Measurements from ENCODE around the gene TCF3. TPM values are rescaled to one million over a fixed set of nuclear protein-coding genes. Genes with fewer than 3 reads are reported as not detected.

Gene TCF3
- total RNA-seq, 1 experiment from 2014 or later, result 208 TPM

- TF ChIP-seq YY1 (IDR thresholded peaks at IDR 0.05; ENCODE audit: extremely low read depth, insufficient replicate concordance, low read depth, low read length) (no peak), ZFX (IDR thresholded peaks at IDR 0.05) (no peak)
These were observed 67.2 kb downstream of the TCF3 start (continued) for GRCh38 chr19:1585243-1585580.

DNA sequence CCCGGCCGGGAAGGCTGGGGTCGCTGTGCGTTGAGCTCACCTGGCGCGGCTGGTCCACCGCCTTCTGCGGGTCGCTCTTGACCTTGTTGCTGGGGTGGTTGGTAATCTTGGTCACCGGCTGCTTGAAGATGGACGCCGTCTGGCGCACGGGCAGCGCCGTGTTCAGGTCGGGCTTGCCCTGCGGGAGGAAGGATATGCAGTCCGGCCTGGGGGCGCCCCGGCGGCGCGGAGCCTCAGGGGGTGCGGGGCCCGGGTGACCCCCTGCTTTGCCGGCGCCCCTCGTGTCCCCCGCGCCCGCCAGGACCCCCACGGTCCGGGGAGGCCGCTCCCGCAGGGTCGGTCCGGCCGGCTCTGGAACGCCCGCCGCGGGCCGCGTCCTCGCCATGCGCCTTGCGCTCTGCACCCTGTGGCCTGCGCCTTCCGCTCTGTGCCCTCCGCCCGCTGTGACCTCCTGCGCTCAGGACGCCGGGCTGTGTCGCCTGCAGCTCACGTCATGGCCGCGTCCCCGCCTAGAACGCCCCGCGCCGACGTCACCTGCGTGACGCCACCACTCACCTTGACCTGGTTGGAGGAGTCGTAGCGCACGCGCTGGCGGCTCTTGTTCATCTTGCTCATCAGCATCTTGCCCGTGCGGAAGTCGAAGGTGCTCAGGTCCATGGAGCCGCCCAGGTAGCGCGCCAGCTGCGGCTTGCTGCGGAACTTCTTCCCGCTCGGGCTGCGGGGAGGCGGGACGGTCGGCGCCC lies 67.7 kb downstream of the TCF3 start:
- intact Hi-C loops (cut with micrococcal nuclease), result no loop called here
- TF ChIP-seq ZNF274 (IDR thresholded peaks at IDR 0.05; ENCODE audit: low read depth, low read length), result no peak
- no peak for TF ChIP-seq CBX3 (IDR thresholded peaks at IDR 0.05; ENCODE audit: low read depth)
- TF ChIP-seq EZH2 (IDR thresholded peaks at IDR 0.05), result no peak
- TF ChIP-seq FOSL1 (IDR thresholded peaks at IDR 0.05; ENCODE audit: low read depth), result no peak
- no peak for TF ChIP-seq YY1 (IDR thresholded peaks at IDR 0.05; ENCODE audit: extremely low read depth, insufficient replicate concordance, low read depth, low read length)
- TF ChIP-seq MAX (IDR thresholded peaks at IDR 0.05), result no peak
- TF ChIP-seq, protein P1, sequence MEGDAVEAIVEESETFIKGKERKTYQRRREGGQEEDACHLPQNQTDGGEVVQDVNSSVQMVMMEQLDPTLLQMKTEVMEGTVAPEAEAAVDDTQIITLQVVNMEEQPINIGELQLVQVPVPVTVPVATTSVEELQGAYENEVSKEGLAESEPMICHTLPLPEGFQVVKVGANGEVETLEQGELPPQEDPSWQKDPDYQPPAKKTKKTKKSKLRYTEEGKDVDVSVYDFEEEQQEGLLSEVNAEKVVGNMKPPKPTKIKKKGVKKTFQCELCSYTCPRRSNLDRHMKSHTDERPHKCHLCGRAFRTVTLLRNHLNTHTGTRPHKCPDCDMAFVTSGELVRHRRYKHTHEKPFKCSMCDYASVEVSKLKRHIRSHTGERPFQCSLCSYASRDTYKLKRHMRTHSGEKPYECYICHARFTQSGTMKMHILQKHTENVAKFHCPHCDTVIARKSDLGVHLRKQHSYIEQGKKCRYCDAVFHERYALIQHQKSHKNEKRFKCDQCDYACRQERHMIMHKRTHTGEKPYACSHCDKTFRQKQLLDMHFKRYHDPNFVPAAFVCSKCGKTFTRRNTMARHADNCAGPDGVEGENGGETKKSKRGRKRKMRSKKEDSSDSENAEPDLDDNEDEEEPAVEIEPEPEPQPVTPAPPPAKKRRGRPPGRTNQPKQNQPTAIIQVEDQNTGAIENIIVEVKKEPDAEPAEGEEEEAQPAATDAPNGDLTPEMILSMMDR (IDR thresholded peaks at IDR 0.05 in 2 of 3, conservative IDR thresholded peaks at IDR 0.05 in 1 of 3; ENCODE audit: borderline replicate concordance in 1 of 3, insufficient read depth in 1 of 3, low read depth in 2 of 3, low read length in 2 of 3), result no peak
- no peak for TF ChIP-seq POLR2A (IDR thresholded peaks at IDR 0.05; ENCODE audit: borderline replicate concordance, extremely low read depth, insufficient read depth, insufficient read length)
- TF ChIP-seq, protein P2, sequence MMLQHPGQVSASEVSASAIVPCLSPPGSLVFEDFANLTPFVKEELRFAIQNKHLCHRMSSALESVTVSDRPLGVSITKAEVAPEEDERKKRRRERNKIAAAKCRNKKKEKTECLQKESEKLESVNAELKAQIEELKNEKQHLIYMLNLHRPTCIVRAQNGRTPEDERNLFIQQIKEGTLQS (IDR thresholded peaks at IDR 0.05), result no peak
- no peak for TF ChIP-seq CEBPB (IDR thresholded peaks at IDR 0.05; ENCODE audit: low read depth)
- no peak overlapping the region for H3K4me3 ChIP-seq (replicated peaks in 1 of 2; ENCODE audit: low read depth in 1 of 2, low read length in 2 of 2)
- peaks cover under 1 to 11% of the 10 kb centered on the region in 2 experiments; a peak in 1 of 4 replicates for H3K36me3 ChIP-seq (ENCODE audit: control insufficient read depth in 1 of 2, insufficient read depth in 2 of 2, low read length in 2 of 2)
- no peak overlapping the region for H2AFZ ChIP-seq (ENCODE audit: low read depth, low read length, poor library complexity, severe bottlenecking)
- no peaks in the 10 kb centered on the region for H3K9me3 ChIP-seq (ENCODE audit: control insufficient read depth in 1 of 2, insufficient read depth in 1 of 2, low read depth in 1 of 2, low read length in 2 of 2)
- peaks cover 24 to 39% of the 10 kb centered on the region in 2 experiments for H3K4me1 ChIP-seq (ENCODE audit: control insufficient read depth in 1 of 2, insufficient read depth in 2 of 2, low read length in 2 of 2)
- no peak overlapping the region for H3K4me2 ChIP-seq (ENCODE audit: low read length)
- no peaks in the 10 kb centered on the region for H3K27me3 ChIP-seq (ENCODE audit: insufficient read depth, low read length)
- ChIA-PET CTCF (no interaction called here), RAD21 (ENCODE audit: low non-redundant PET in 1 of 2, low total read pairs in 2 of 2, uncharacterized antibody in 2 of 2, unreplicated experiment in 2 of 2) (no interaction called here), POLR2A (no interaction called here)
- H3K9me2 ChIP-seq (ENCODE audit: insufficient read depth), result no peaks in the 10 kb centered on the region
- no peak for ATAC-seq
- H3K79me2 ChIP-seq (ENCODE audit: insufficient read depth, low read length), result peaks cover 38% of the 10 kb centered on the region
- DNase-seq (ENCODE audit: low read depth, low spot score), result no peak
- H3K27ac ChIP-seq (ENCODE audit: low read depth, low read length), result no peak overlapping the region
- no peaks in the 10 kb centered on the region for H4K20me1 ChIP-seq (ENCODE audit: insufficient read depth)
- H3K9ac ChIP-seq (ENCODE audit: low read length), result no peak overlapping the region
- BruUV-seq (replicated peaks), result no TSS peak

Measured in HCT116 (cell line).